ENCODE data around the gene WSCD2.

The WSCD2 gene

DNA sequence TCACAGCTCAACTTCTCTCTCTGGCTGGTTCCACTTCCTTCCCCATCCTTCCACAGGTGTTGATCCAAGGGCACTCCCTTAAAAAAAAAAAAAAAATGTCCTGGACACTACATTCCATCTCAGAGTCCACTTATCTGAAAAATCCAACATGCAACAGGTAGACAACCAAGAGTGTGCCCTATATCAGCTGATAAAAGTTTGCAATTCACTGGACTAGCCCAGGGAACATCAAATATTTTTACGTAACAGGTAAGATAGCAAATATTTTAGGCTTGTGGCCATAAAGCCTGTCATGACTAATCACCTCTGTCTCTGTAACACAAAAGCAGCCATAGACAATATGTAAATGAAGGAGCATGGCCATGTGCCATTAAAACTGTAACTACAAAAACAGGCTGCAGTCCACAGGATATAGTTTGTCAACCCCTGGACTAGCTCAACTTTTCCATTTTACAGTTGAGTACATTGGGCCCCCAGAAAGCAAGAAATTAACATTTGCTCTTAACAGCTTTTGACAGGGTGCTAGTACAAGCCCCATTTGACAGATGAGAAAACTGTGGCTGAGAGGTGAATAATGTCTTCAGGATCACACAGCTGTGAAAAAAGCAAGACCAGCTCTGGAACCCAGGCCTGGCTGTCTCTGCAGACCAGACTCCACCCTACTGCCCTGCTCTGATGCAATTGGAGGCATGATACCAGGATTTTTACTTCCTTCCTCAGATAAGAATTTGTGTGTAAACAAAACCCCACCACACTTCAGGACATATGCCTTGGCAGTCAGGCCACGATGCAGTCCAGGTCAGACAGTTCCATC is 141.2 kb downstream of the WSCD2 start:
- Mint-ChIP-seq H3K27ac (no peak overlapping the region), H3K4me1 (no peaks in the 10 kb centered on the region), H3K4me3 (no peak overlapping the region), H3K27me3 (peaks cover 2% of the 10 kb centered on the region), H3K9me3 (no peaks in the 10 kb centered on the region), H3K36me3 (ENCODE audit: low read depth) (no peaks in the 10 kb centered on the region)
- no peak for DNase-seq
- ATAC-seq = no peak

- ATAC-seq = no peak
- no peaks in the 10 kb centered on the region for H3K36me3 Mint-ChIP-seq (ENCODE audit: low read depth)
- no peaks in the 10 kb centered on the region for H3K4me1 Mint-ChIP-seq
- peaks cover 2% of the 10 kb centered on the region for H3K27me3 Mint-ChIP-seq
- no peak overlapping the region for H3K27ac Mint-ChIP-seq
- no peak for DNase-seq
- H3K4me3 Mint-ChIP-seq = no peak overlapping the region
- H3K9me3 Mint-ChIP-seq = no peaks in the 10 kb centered on the region
Measured at GRCh38 chr12:108270849-108271143, 141.7 kb downstream of the WSCD2 start.

GRCh38 chr12:108271951-108272872 is 143.1 kb downstream of the WSCD2 start:
- DNase-seq (no peak), ATAC-seq (no peak)
- Mint-ChIP-seq H3K27ac (no peak overlapping the region), H3K36me3 (ENCODE audit: low read depth) (no peaks in the 10 kb centered on the region), H3K4me1 (no peaks in the 10 kb centered on the region), H3K27me3 (no peaks in the 10 kb centered on the region), H3K4me3 (no peak overlapping the region), H3K9me3 (no peaks in the 10 kb centered on the region)

GRCh38 chr12:108273217-108273616 is 144.1 kb downstream of the WSCD2 start:
- Mint-ChIP-seq H3K27me3 (no peaks in the 10 kb centered on the region), H3K36me3 (ENCODE audit: low read depth) (no peaks in the 10 kb centered on the region), H3K4me3 (no peak overlapping the region), H3K4me1 (peaks cover 2% of the 10 kb centered on the region), H3K27ac (no peak overlapping the region), H3K9me3 (no peaks in the 10 kb centered on the region)
- DNase-seq = no peak
- no peak for ATAC-seq

- Mint-ChIP-seq H3K9me3 (no peaks in the 10 kb centered on the region), H3K4me1 (peaks cover 5% of the 10 kb centered on the region), H3K4me3 (no peak overlapping the region), H3K36me3 (ENCODE audit: low read depth) (no peaks in the 10 kb centered on the region), H3K27ac (no peak overlapping the region), H3K27me3 (no peaks in the 10 kb centered on the region)
- DNase-seq (no peak), ATAC-seq (no peak)
Measured at GRCh38 chr12:108277613-108278012, 148.5 kb downstream of the WSCD2 start.

GRCh38 chr12:108282160-108282559 is 153.1 kb downstream of the WSCD2 start:
- peaks cover 8% of the 10 kb centered on the region for H3K4me1 Mint-ChIP-seq
- no peak overlapping the region for H3K4me3 Mint-ChIP-seq
- DNase-seq (no peak), ATAC-seq (no peak)
- no peak overlapping the region for H3K27ac Mint-ChIP-seq
- no peaks in the 10 kb centered on the region for H3K9me3 Mint-ChIP-seq
- peaks cover 7% of the 10 kb centered on the region for H3K27me3 Mint-ChIP-seq
- no peaks in the 10 kb centered on the region for H3K36me3 Mint-ChIP-seq (ENCODE audit: low read depth)

DNA sequence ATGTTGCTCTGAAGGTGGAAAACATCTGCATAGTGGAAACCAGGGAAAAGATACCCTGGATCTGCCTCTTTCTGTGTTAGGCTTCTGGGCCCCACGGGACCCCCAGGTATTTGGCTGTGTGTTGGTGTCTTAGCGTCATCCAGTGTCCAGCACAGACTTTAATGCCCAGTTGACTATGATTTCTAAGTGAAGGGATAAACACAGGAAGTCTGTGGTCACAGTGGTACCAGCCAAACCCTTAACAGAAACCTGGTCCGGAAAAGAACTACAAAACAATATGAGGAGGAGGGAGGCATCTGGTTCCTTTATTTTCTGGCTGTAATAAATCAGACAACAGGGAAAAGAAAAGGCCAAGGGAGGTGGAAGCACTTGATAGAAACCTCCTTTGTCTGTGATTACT is 153.6 kb downstream of the WSCD2 start:
- Mint-ChIP-seq H3K27ac (no peak overlapping the region), H3K4me1 (peaks cover 8% of the 10 kb centered on the region)
- DNase-seq = no peak

GRCh38 chr12:108284163-108284562 is 155.1 kb downstream of the WSCD2 start:
- no peaks in the 10 kb centered on the region for H3K36me3 Mint-ChIP-seq (ENCODE audit: low read depth)
- H3K27ac Mint-ChIP-seq = no peak overlapping the region
- H3K9me3 Mint-ChIP-seq = no peaks in the 10 kb centered on the region
- H3K4me1 Mint-ChIP-seq = peaks cover 6% of the 10 kb centered on the region
- H3K27me3 Mint-ChIP-seq = peaks cover 7% of the 10 kb centered on the region
- no peak for DNase-seq
- H3K4me3 Mint-ChIP-seq = no peak overlapping the region
- ATAC-seq = no peak

More for the DNA sequence above, 153.6 kb downstream of the WSCD2 start:
- ATAC-seq = no peak
- peaks cover 7% of the 10 kb centered on the region for H3K27me3 Mint-ChIP-seq
- H3K9me3 Mint-ChIP-seq = no peaks in the 10 kb centered on the region
- H3K4me3 Mint-ChIP-seq = no peak overlapping the region
- no peaks in the 10 kb centered on the region for H3K36me3 Mint-ChIP-seq (ENCODE audit: low read depth)

GRCh38 chr12:108285016-108285415 is 155.9 kb downstream of the WSCD2 start:
- H3K4me3 Mint-ChIP-seq = no peak overlapping the region
- DNase-seq = no peak
- no peaks in the 10 kb centered on the region for H3K36me3 Mint-ChIP-seq (ENCODE audit: low read depth)
- H3K4me1 Mint-ChIP-seq = peaks cover 6% of the 10 kb centered on the region
- no peaks in the 10 kb centered on the region for H3K9me3 Mint-ChIP-seq
- ATAC-seq = no peak
- H3K27ac Mint-ChIP-seq = no peak overlapping the region
- H3K27me3 Mint-ChIP-seq = peaks cover 7% of the 10 kb centered on the region

GRCh38 chr12:108287227-108287626 is 158.1 kb downstream of the WSCD2 start:
- DNase-seq (no peak), ATAC-seq (no peak)
- peaks cover 6% of the 10 kb centered on the region for H3K4me1 Mint-ChIP-seq
- H3K36me3 Mint-ChIP-seq (ENCODE audit: low read depth) = no peaks in the 10 kb centered on the region
- no peak overlapping the region for H3K27ac Mint-ChIP-seq
- no peak overlapping the region for H3K4me3 Mint-ChIP-seq
- no peaks in the 10 kb centered on the region for H3K9me3 Mint-ChIP-seq
- peaks cover 7% of the 10 kb centered on the region for H3K27me3 Mint-ChIP-seq

DNA sequence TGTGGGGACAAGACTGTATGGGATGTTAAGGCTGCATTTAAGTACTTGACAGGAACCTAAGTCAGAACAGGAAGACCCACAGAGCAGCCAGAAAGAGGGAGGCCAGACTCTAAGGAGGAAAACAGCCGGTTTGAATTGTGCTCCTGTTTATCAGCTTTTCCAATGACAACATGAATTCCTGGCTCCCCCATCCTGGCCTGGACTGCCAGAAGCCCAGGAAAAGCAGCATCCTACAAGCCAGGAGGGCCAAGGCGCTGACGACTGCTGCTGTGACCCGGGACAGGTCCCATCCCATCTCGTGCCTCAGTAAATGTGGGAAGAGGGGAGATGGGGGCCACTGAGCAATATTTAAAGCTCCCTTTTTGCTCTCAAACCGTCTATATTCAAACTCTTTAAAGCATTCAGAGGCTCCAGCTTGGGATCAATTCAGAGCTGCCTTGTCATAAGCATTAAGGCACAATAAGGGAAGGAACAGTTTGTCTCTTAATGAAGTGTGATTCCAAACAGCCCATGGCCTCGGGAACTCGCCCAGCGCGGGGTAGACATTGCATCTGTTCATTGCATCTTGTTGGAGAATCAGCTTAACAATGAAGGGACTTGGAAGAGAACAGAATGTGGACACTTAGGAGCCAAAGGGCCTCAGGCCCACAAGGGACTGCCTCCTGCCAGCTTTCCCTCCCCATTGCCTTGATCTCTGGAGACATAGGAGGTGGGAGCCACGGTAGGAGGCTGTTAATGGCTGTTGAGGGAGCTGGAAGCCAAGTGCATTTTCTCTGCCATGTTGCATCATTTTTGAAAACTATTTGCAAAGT is 160.5 kb downstream of the WSCD2 start:
- no peak for DNase-seq
- ATAC-seq = no peak
- no peaks in the 10 kb centered on the region for H3K9me3 Mint-ChIP-seq
- H3K36me3 Mint-ChIP-seq (ENCODE audit: low read depth) = no peaks in the 10 kb centered on the region
- no peak overlapping the region for H3K27ac Mint-ChIP-seq
- no peak overlapping the region for H3K4me3 Mint-ChIP-seq
- H3K27me3 Mint-ChIP-seq = peaks cover 2% of the 10 kb centered on the region
- H3K4me1 Mint-ChIP-seq = no peaks in the 10 kb centered on the region

DNA sequence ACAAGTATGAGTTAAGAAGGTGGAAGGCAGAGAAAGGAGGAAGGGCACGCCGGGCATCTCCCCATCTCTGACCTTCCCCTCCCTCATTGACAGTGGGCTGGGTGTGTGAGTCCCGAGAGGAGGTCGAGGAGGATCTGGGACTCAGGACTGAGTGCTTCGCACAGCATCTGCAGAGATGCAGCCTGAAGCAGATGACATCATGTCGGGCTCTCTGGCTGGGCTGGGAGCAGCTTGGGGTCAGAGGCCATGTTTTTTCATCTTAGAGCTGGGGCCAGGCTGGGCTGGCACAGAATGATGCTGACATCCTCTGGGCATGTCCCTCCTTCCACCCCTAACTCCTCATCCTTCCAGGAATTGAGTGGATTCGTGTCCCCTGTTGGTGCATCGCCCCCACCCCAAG is 166.6 kb downstream of the WSCD2 start:
- no peaks in the 10 kb centered on the region for H3K9me3 Mint-ChIP-seq
- DNase-seq (no peak), ATAC-seq (no peak)
- H3K4me1 Mint-ChIP-seq = peaks cover 9% of the 10 kb centered on the region
- H3K27ac Mint-ChIP-seq = no peak overlapping the region
- no peaks in the 10 kb centered on the region for H3K27me3 Mint-ChIP-seq
- no peaks in the 10 kb centered on the region for H3K36me3 Mint-ChIP-seq (ENCODE audit: low read depth)
- H3K4me3 Mint-ChIP-seq = no peak overlapping the region

DNA sequence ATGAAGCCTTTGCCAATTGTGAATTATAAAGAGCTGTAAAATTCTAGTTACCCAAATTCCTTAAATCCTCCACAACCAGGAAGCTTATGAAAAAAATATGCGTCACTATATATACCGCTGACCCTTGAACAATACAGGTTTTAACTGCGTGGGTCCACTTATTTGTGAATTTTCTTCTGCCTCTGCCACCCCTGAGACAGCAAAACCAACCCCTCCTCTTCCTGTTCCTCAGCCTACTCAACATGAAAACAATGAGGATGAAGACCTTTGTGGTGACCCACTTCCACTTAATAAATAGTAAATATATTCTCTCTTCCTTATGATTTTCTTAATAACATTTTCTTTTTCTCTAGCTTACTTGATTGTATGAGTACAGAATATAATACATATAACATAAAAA is 167.9 kb downstream of the WSCD2 start:
- Mint-ChIP-seq H3K36me3 (ENCODE audit: low read depth) (no peaks in the 10 kb centered on the region), H3K27me3 (no peaks in the 10 kb centered on the region), H3K4me3 (no peak overlapping the region), H3K27ac (no peak overlapping the region), H3K4me1 (peaks cover 10% of the 10 kb centered on the region), H3K9me3 (peaks cover 3% of the 10 kb centered on the region)
- ATAC-seq (no peak), DNase-seq (no peak)

DNA sequence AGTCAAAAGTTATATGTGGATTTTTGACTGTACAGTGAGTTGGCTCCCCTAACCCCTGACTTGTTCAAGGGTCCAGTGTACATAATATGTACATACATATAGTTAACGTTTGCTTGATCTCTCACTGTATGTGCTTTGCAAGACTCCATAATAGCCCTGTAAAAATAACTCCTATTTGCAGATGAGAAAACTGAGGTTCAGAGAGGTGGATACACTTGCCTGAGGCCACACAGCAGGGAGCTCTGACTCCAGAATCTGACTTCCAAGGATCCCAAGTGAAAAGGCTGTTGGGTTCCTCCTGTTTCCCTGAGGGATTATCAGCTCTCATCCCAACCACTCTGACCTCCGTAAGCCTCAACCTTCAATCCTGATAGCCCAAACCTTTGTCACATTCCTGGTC is 168.3 kb downstream of the WSCD2 start:
- Mint-ChIP-seq H3K27ac (no peak overlapping the region), H3K4me1 (peaks cover 11% of the 10 kb centered on the region), H3K27me3 (no peaks in the 10 kb centered on the region), H3K9me3 (peaks cover 5% of the 10 kb centered on the region), H3K36me3 (ENCODE audit: low read depth) (no peaks in the 10 kb centered on the region), H3K4me3 (no peak overlapping the region)
- ATAC-seq = no peak
- no peak for DNase-seq

All from activated naive CD8-positive, alpha-beta T cell treated with anti-CD3 and anti-CD28 coated beads, Interleukin-2, amount 50 U/mL, for 24 hours (primary cell).